SK-N-SH (cell line): ENCODE results near the gene ABHD16A. TPM values are rescaled to one million over a fixed set of nuclear protein-coding genes. Genes with fewer than 3 reads are reported as not detected.

Experiments
- CTCF ChIA-PET: fragments of 300-600, 350-600 bp; formaldehyde crosslinking; extraction: SDS; loops from one replicate; lab custom pipeline; 2021; lab: Yijun Ruan, JAX
- POLR2A ChIA-PET: fragments of 350-600 bp; sonication (Branson Sonifier 250); formaldehyde crosslinking; extraction: SDS; loops from one replicate; lab custom pipeline; 2020; ENCODE audit warnings: antibody characterized with exemption, inconsistent platforms; lab: Yijun Ruan, JAX
- DNase-seq: peaks from one replicate; pipeline ENCODE4 v3.0.0; 2012
- H2AFZ ChIP-seq: fragments of 200-600 bp; sonication (generic); 2 replicates; pipeline ENCODE4 v1.8.1; 2016; ENCODE audit warnings: antibody characterized with exemption, mild to moderate bottlenecking, low read depth
- H3F3A ChIP-seq: fragments of 200-600 bp; sonication (generic); replicated peaks from 2 replicates; pipeline ENCODE3; 2016; ENCODE audit warnings: antibody characterized with exemption, mild to moderate bottlenecking; ENCODE audit not compliant: insufficient read depth
- H3K27ac ChIP-seq, 2 experiments: fragments of 200-500 bp in 1 of 2; fragments of 200-600 bp in 1 of 2; sonication (Bioruptor generic) in 1 of 2; sonication (generic), shearing (Covaris generic) in 1 of 2; 2 replicates each; pipeline versions ENCODE4 v1.5.1 to v1.6.1; 2014 to 2016; ENCODE audit warnings: low read depth in 2 of 2, inconsistent platforms in 1 of 2, low read length in 1 of 2, mild to moderate bottlenecking in 1 of 2, mixed read lengths in 1 of 2
- H3K27me3 ChIP-seq: fragments of 200-600 bp; sonication (generic), shearing (Covaris generic); 2 replicates; pipeline ENCODE4 v1.6.1; 2016; ENCODE audit warnings: mixed run types; ENCODE audit not compliant: insufficient read depth
- H3K36me3 ChIP-seq, 2 experiments: fragments of 200-500 bp in 1 of 2; fragments of 200-600 bp in 1 of 2; sonication (Bioruptor generic) in 1 of 2; sonication (generic) in 1 of 2; replicated peaks in 1 of 2; 2 replicates each; pipeline versions ENCODE3 to v1.5.1; 2014 to 2016; ENCODE audit warnings: low read length in 1 of 2, mild to moderate bottlenecking in 1 of 2; ENCODE audit not compliant: insufficient read depth in 2 of 2, control insufficient read depth in 1 of 2
- H3K4me1 ChIP-seq, 2 experiments: fragments of 200-500 bp in 1 of 2; fragments of 200-600 bp in 1 of 2; sonication (Bioruptor generic) in 1 of 2; sonication (generic), shearing (Covaris generic) in 1 of 2; 2 replicates each; pipeline versions ENCODE4 v1.5.1 to v1.6.1; 2014 to 2016; ENCODE audit warnings: low read depth in 1 of 2, low read length in 1 of 2, mixed run types in 1 of 2; ENCODE audit not compliant: insufficient read depth in 2 of 2, control insufficient read depth in 1 of 2
- H3K4me2 ChIP-seq: fragments of 200-600 bp; sonication (generic), shearing (Covaris generic); 2 replicates; pipeline ENCODE4 v1.6.1; 2017; ENCODE audit warnings: mixed run types
- H3K4me3 ChIP-seq, 2 experiments: fragments of 200-500 bp in 1 of 2; fragments of 200-600 bp in 1 of 2; sonication (Bioruptor generic) in 1 of 2; sonication (generic), shearing (Covaris generic) in 1 of 2; 2 replicates each; pipeline versions ENCODE4 v1.5.1 to v1.8.1; 2014 to 2016; ENCODE audit warnings: low read depth in 2 of 2, inconsistent platforms in 1 of 2, low read length in 1 of 2, mild to moderate bottlenecking in 1 of 2, mixed read lengths in 1 of 2, moderate library complexity in 1 of 2
- H3K79me2 ChIP-seq: fragments of 200-600 bp; sonication (generic); 2 replicates; pipeline ENCODE4 v1.8.1; 2017; ENCODE audit warnings: mild to moderate bottlenecking; ENCODE audit not compliant: insufficient read depth
- H3K9ac ChIP-seq: fragments of 200-600 bp; sonication (generic); 2 replicates; pipeline ENCODE4 v1.6.1; 2017; ENCODE audit warnings: mixed run types
- H3K9me2 ChIP-seq: fragments of 200-600 bp; sonication (generic); 2 replicates; pipeline ENCODE4 v1.6.1; 2017; ENCODE audit warnings: mixed run types
- H3K9me3 ChIP-seq: fragments of 200-600 bp; sonication (generic); 2 replicates; pipeline ENCODE4 v1.6.1; 2017; ENCODE audit warnings: mixed run types, mild to moderate bottlenecking, moderate library complexity
- H4K20me1 ChIP-seq: fragments of 200-600 bp; sonication (generic); 2 replicates; pipeline ENCODE4 v1.6.1; 2017; ENCODE audit warnings: mild to moderate bottlenecking, mixed run types; ENCODE audit not compliant: insufficient read depth
- CHD2 ChIP-seq: fragments of 150-350 bp; IDR thresholded peaks from 2 replicates; pipeline ENCODE4 v1.6.1; 2018; ENCODE audit warnings: low read length; ENCODE audit not compliant: partially characterized antibody
- CTCF ChIP-seq: fragments of 200-600 bp; sonication (generic); IDR thresholded peaks from 2 replicates; pipeline ENCODE4 v1.6.1; 2017; ENCODE audit warnings: antibody characterized with exemption, mild to moderate bottlenecking, moderate library complexity
- ELF1 ChIP-seq: IDR thresholded peaks from 2 replicates; pipeline ENCODE4 v1.4.0; 2012
- FOSL2 ChIP-seq: IDR thresholded peaks from 2 replicates; pipeline ENCODE4 v1.4.0; 2012; ENCODE audit warnings: low read depth, mild to moderate bottlenecking, moderate library complexity, borderline replicate concordance
- FOXM1 ChIP-seq: IDR thresholded peaks from 2 replicates; pipeline ENCODE4 v1.4.0; 2012; ENCODE audit warnings: low read depth, mild to moderate bottlenecking
- GABPA ChIP-seq: IDR thresholded peaks from 2 replicates; pipeline ENCODE4 v1.4.0; 2012; ENCODE audit warnings: low read depth, mild to moderate bottlenecking
- MEF2A ChIP-seq: IDR thresholded peaks from 2 replicates; pipeline ENCODE4 v1.4.0; 2012; ENCODE audit warnings: low read depth, borderline replicate concordance
- MXI1 ChIP-seq: IDR thresholded peaks from 2 replicates; pipeline ENCODE4 v1.6.1; 2012; ENCODE audit warnings: mild to moderate bottlenecking, low read depth, low read length, improper control_type of control experiment
- NRF1 ChIP-seq: IDR thresholded peaks from 2 replicates; pipeline ENCODE4 v1.6.1; 2012; ENCODE audit warnings: low read depth, mild to moderate bottlenecking, low read length
- PBX3 ChIP-seq: IDR thresholded peaks from 2 replicates; pipeline ENCODE4; 2012
- POLR2AphosphoS5 ChIP-seq: IDR thresholded peaks from 2 replicates; pipeline ENCODE4 v1.6.1; 2012; ENCODE audit warnings: low read depth, low read length
- SIN3A ChIP-seq: IDR thresholded peaks from 2 replicates; pipeline ENCODE4 v1.6.1; 2012; ENCODE audit warnings: low read depth, mild to moderate bottlenecking, low read length, moderate library complexity, borderline replicate concordance
- SMC3 ChIP-seq: IDR thresholded peaks from 2 replicates; pipeline ENCODE4 v1.6.1; 2012; ENCODE audit warnings: low read depth, low read length, improper control_type of control experiment
- WGBS: methylation state at CpG from one replicate; pipeline ENCODE4 v1.1.6; 2017; ENCODE audit warnings: low lambda C conversion rate; 5-methylcytosine and 5-hydroxymethylcytosine counted together
- polyA plus RNA-seq, 3 experiments: library from polyadenylated mRNA; depleted of rRNA; stranded (reverse); fragments of >200 nt; gene quantifications; 2 replicates each; pipeline ENCODE4 v1.2.3, GENCODE V29; 2012
- TF ChIP-seq, protein P1 (sequence below): fragments of 150-350 bp; IDR thresholded peaks from 2 replicates; pipeline ENCODE4 v1.6.1; 2016; ENCODE audit warnings: mild to moderate bottlenecking, low read depth, low read length
- TF ChIP-seq, protein P2 (sequence below): IDR thresholded peaks from 2 replicates; pipeline ENCODE4 v1.4.0; 2012; ENCODE audit warnings: low read depth

Gene ABHD16A
- polyA plus RNA-seq, 1 of the 3 experiments (the other 2 are of a cell fraction) = 49.3 TPM

GRCh38 chr6:31712296-31712695, 9.2 kb upstream of the ABHD16A start:
- TF ChIP-seq, protein P1, sequence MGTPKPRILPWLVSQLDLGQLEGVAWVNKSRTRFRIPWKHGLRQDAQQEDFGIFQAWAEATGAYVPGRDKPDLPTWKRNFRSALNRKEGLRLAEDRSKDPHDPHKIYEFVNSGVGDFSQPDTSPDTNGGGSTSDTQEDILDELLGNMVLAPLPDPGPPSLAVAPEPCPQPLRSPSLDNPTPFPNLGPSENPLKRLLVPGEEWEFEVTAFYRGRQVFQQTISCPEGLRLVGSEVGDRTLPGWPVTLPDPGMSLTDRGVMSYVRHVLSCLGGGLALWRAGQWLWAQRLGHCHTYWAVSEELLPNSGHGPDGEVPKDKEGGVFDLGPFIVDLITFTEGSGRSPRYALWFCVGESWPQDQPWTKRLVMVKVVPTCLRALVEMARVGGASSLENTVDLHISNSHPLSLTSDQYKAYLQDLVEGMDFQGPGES = no peak
- TF ChIP-seq CHD2 (no peak), CTCF (peak; percentile 25; the same call in 1 of the 2 replicates), ELF1 (no peak), PBX3 (no peak)
- ChIA-PET CTCF (interaction anchor here (1.2 to 2.9 kb wide), 5 partner anchors 10 to 118 kb away, joined by 3 to 9 read pairs (median 5); partner anchors contain the start of gene ABHD16A), POLR2A (no interaction called here)
- Histone ChIP-seq H3K9ac (no peak overlapping the region), H3K27me3 (no peaks in the 10 kb centered on the region), H3F3A (peaks cover 3% of the 10 kb centered on the region), H3K9me3 (no peaks in the 10 kb centered on the region), H3K4me3 (no peak overlapping the region), H4K20me1 (no peaks in the 10 kb centered on the region), H3K27ac (no peak overlapping the region), H3K4me1 (no peaks in the 10 kb centered on the region), H2AFZ (no peak overlapping the region), H3K36me3 (no peaks in the 10 kb centered on the region), H3K4me2 (no peak overlapping the region), H3K79me2 (no peaks in the 10 kb centered on the region), H3K9me2 (no peaks in the 10 kb centered on the region)
- WGBS = 72% methylated on average over 5 of the region's 8 CpGs
- no peak for DNase-seq

- H4K20me1 ChIP-seq = no peaks in the 10 kb centered on the region
- H3K4me1 ChIP-seq = no peaks in the 10 kb centered on the region
- H3F3A ChIP-seq = peaks cover 3% of the 10 kb centered on the region
- 75% methylated on average over 7 of the region's 8 CpGs for WGBS
- no peaks in the 10 kb centered on the region for H3K79me2 ChIP-seq
- no peak overlapping the region for H2AFZ ChIP-seq
- TF ChIP-seq MEF2A (no peak), MXI1 (no peak), SMC3 (no peak), NRF1 (no peak), CTCF (no peak), SIN3A (no peak), POLR2AphosphoS5 (no peak), GABPA (no peak), FOXM1 (no peak), FOSL2 (no peak)
- TF ChIP-seq, protein P2, sequence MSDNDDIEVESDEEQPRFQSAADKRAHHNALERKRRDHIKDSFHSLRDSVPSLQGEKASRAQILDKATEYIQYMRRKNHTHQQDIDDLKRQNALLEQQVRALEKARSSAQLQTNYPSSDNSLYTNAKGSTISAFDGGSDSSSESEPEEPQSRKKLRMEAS = no peak
- H3K9me3 ChIP-seq = no peaks in the 10 kb centered on the region
- no peaks in the 10 kb centered on the region for H3K27me3 ChIP-seq
- ChIA-PET POLR2A (no interaction called here), CTCF (interaction anchor here (0.6 to 2.9 kb wide), 3 partner anchors 8 to 59 kb away, joined by 3 to 9 read pairs (median 6); partner anchors contain the start of gene ABHD16A)
- H3K36me3 ChIP-seq = no peaks in the 10 kb centered on the region
- no peak overlapping the region for H3K4me2 ChIP-seq
- H3K4me3 ChIP-seq = no peak overlapping the region
- H3K27ac ChIP-seq = no peak overlapping the region
- no peak overlapping the region for H3K9ac ChIP-seq
- no peaks in the 10 kb centered on the region for H3K9me2 ChIP-seq
- DNase-seq = no peak
Measured at GRCh38 chr6:31711233-31711632, 8.1 kb upstream of the ABHD16A start.
